H9 (cell line): Measurements from ENCODE around the gene ANKRD22. TPM values are rescaled to one million over a fixed set of nuclear protein-coding genes. Genes with fewer than 3 reads are reported as not detected.

ENCODE experiments used
- DNase-seq: peaks from one replicate; pipeline ENCODE4 v3.0.0-alpha.2; 2017
- H2AFZ ChIP-seq: one replicate; pipeline ENCODE4 v1.6.1; 2013; ENCODE audit warnings: mild to moderate bottlenecking, low read length, control low read depth, moderate library complexity
- H2AK5ac ChIP-seq: 2 replicates; pipeline ENCODE4 v1.6.1; 2013; ENCODE audit warnings: low read length, control low read depth, mixed read lengths; ENCODE audit not compliant: insufficient read length
- H2BK120ac ChIP-seq: one replicate; pipeline ENCODE4 v1.6.1; 2013; ENCODE audit warnings: low read depth, mild to moderate bottlenecking, low read length, control low read depth, inconsistent platforms; ENCODE audit not compliant: poor library complexity, severe bottlenecking
- H2BK12ac ChIP-seq: 2 replicates; pipeline ENCODE4 v1.6.1; 2013; ENCODE audit warnings: low read length, control low read depth, mixed read lengths, low read depth; ENCODE audit not compliant: insufficient read length
- H2BK15ac ChIP-seq: 2 replicates; pipeline ENCODE4 v1.6.1; 2013; ENCODE audit warnings: low read depth, low read length, control low read depth
- H2BK20ac ChIP-seq: one replicate; pipeline ENCODE4 v1.6.1; 2013; ENCODE audit warnings: low read depth, mild to moderate bottlenecking, low read length, control low read depth, inconsistent platforms; ENCODE audit not compliant: poor library complexity, severe bottlenecking
- H2BK5ac ChIP-seq: 2 replicates; pipeline ENCODE4 v1.6.1; 2013; ENCODE audit warnings: low read length, control low read depth, mixed read lengths; ENCODE audit not compliant: insufficient read length
- H3K14ac ChIP-seq: 2 replicates; pipeline ENCODE4 v1.6.1; 2013; ENCODE audit warnings: low read length, control low read depth; ENCODE audit not compliant: insufficient read depth
- H3K18ac ChIP-seq: 2 replicates; pipeline ENCODE4 v1.6.1; 2013; ENCODE audit warnings: low read depth, mild to moderate bottlenecking, mixed read lengths, low read length, control low read depth; ENCODE audit not compliant: insufficient read length
- H3K23ac ChIP-seq: 2 replicates; pipeline ENCODE4 v1.6.1; 2013; ENCODE audit warnings: low read length, control low read depth, mixed read lengths, low read depth; ENCODE audit not compliant: insufficient read length
- H3K23me2 ChIP-seq: 2 replicates; pipeline ENCODE4 v1.6.1; 2013; ENCODE audit warnings: low read depth, mild to moderate bottlenecking, mixed read lengths, low read length, control low read depth; ENCODE audit not compliant: insufficient read length, poor library complexity, severe bottlenecking
- H3K27ac ChIP-seq: 2 replicates; pipeline ENCODE4 v1.5.1; 2013; ENCODE audit warnings: low read length, control low read depth, mixed read lengths, low read depth; ENCODE audit not compliant: insufficient read length
- H3K27me3 ChIP-seq: 2 replicates; pipeline ENCODE4 v1.6.1; 2013; ENCODE audit warnings: low read length, control low read depth, inconsistent platforms; ENCODE audit not compliant: insufficient read depth
- H3K4ac ChIP-seq: 2 replicates; pipeline ENCODE4 v1.6.1; 2013; ENCODE audit warnings: low read depth, mild to moderate bottlenecking, control low read depth, inconsistent platforms, low read length, moderate library complexity
- H3K4me1 ChIP-seq: 2 replicates; pipeline ENCODE4 v1.6.1; 2013; ENCODE audit warnings: low read length, control low read depth, inconsistent platforms; ENCODE audit not compliant: insufficient read depth
- H3K4me2 ChIP-seq: 2 replicates; pipeline ENCODE4 v1.6.1; 2013; ENCODE audit warnings: low read length, control low read depth, mixed read lengths; ENCODE audit not compliant: insufficient read length, insufficient read depth
- H3K56ac ChIP-seq: 2 replicates; pipeline ENCODE4 v1.6.1; 2013; ENCODE audit warnings: low read depth, mild to moderate bottlenecking, mixed read lengths, low read length, control low read depth; ENCODE audit not compliant: insufficient read length
- H3K79me1 ChIP-seq: 2 replicates; pipeline ENCODE4 v1.6.1; 2013; ENCODE audit warnings: low read depth, mild to moderate bottlenecking, moderate library complexity, low read length, control low read depth, inconsistent platforms; ENCODE audit not compliant: insufficient read depth, poor library complexity, severe bottlenecking
- H3K79me2 ChIP-seq: 2 replicates; pipeline ENCODE4 v1.6.1; 2013; ENCODE audit warnings: low read length, control low read depth, inconsistent platforms; ENCODE audit not compliant: insufficient read depth
- H3K9ac ChIP-seq: 2 replicates; pipeline ENCODE4 v1.6.1; 2013; ENCODE audit warnings: low read length, control low read depth, mixed read lengths; ENCODE audit not compliant: insufficient read length; ENCODE audit errors: extremely low read depth
- H3K9me3 ChIP-seq: one replicate; pipeline ENCODE4 v1.6.1; 2013; ENCODE audit warnings: low read depth, low read length, inconsistent platforms; ENCODE audit not compliant: control insufficient read depth
- H3T11ph ChIP-seq: one replicate; pipeline ENCODE4 v1.6.1; 2013; ENCODE audit warnings: mild to moderate bottlenecking, low read length, control low read depth, inconsistent platforms
- H4K20me1 ChIP-seq: one replicate; pipeline ENCODE4 v1.6.1; 2013; ENCODE audit not compliant: control insufficient read depth, insufficient read length, insufficient read depth
- H4K5ac ChIP-seq: 2 replicates; pipeline ENCODE4 v1.6.1; 2013; ENCODE audit warnings: low read depth, mild to moderate bottlenecking, mixed read lengths, low read length, control low read depth; ENCODE audit not compliant: insufficient read length
- H4K8ac ChIP-seq: replicated peaks from 2 replicates; pipeline ENCODE4 v1.6.1; 2013; ENCODE audit warnings: low read length, control low read depth, mixed read lengths, low read depth; ENCODE audit not compliant: insufficient read length
- H4K91ac ChIP-seq: 2 replicates; pipeline ENCODE4 v1.6.1; 2013; ENCODE audit warnings: low read depth, mild to moderate bottlenecking, moderate library complexity, mixed read lengths, low read length, control low read depth; ENCODE audit not compliant: insufficient read length
- H3K27ac Mint-ChIP-seq, 3 experiments: 2 replicates in 2 of 3; 3 replicates in 1 of 3; pipeline ENCODE4 v1.8.0; 2020 to 2021; ENCODE audit warnings: mixed read lengths in 3 of 3, mild to moderate bottlenecking in 1 of 3, moderate library complexity in 1 of 3
- H3K27me3 Mint-ChIP-seq: 2 replicates; pipeline ENCODE4 v1.8.0; 2021; ENCODE audit warnings: low read depth, mild to moderate bottlenecking, moderate library complexity, mixed read lengths
- H3K36me3 Mint-ChIP-seq, 3 experiments: 2 replicates in 2 of 3; 3 replicates in 1 of 3; pipeline ENCODE4 v1.8.0; 2020 to 2021; ENCODE audit warnings: low read depth in 3 of 3, mixed read lengths in 3 of 3; ENCODE audit not compliant: insufficient read depth in 1 of 3
- H3K4me1 Mint-ChIP-seq, 2 experiments: 2 replicates each; pipeline ENCODE4 v1.8.0; 2020; ENCODE audit warnings: mixed read lengths in 2 of 2
- H3K4me3 Mint-ChIP-seq, 2 experiments: 2 replicates in 1 of 2; 3 replicates in 1 of 2; pipeline ENCODE4 v1.8.0; 2020 to 2021; ENCODE audit warnings: mild to moderate bottlenecking in 2 of 2, mixed read lengths in 2 of 2, moderate library complexity in 1 of 2
- H3K9me3 Mint-ChIP-seq, 2 experiments: 2 replicates in 1 of 2; 3 replicates in 1 of 2; pipeline ENCODE4 v1.8.0; 2020; ENCODE audit warnings: mild to moderate bottlenecking in 2 of 2, mixed read lengths in 2 of 2, moderate library complexity in 1 of 2
- WGBS: extraction: QIAGEN DNeasy Blood & Tissue Kit; methylation state at CpG from one replicate; pipeline ENCODE4 v1.1.7; 2013; ENCODE audit warnings: missing lambda C conversion rate, low lambda C conversion rate, mixed read lengths; ENCODE audit not compliant: insufficient read length; ENCODE audit errors: extremely low coverage; 5-methylcytosine and 5-hydroxymethylcytosine counted together
- total RNA-seq: library from RNA; stranded (reverse); gene quantifications from 2 replicates; pipeline ENCODE4 v1.2.1, GENCODE V29; 2021
- TF ChIP-seq, protein P1 (sequence below): fragments of 200-600 bp; sonication (generic); conservative IDR thresholded peaks from 3 replicates; pipeline ENCODE4 v1.8.0; 2021; ENCODE audit warnings: antibody characterized with exemption, mild to moderate bottlenecking

Gene ANKRD22
- total RNA-seq, 1 experiment from 2014 or later: not detected

DNA sequence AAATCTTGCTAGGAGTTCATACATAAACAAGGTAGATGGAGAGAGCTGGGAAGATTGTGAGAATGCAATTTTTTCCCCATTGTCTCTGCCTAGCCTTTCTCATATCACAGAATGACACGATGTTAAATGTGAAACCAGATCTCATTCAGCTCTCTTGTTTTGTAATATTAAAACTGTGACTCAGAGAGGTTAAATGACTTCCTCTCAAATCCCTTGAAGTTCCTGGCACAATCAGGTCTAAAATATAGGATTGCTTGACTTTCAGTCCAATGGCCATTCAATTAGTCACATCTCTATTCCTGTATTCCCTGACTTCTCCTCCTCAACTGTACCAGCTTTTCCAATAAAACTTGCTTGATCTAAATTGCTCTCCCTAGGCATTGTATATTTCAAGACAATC, 3.1 kb downstream of the ANKRD22 start:
- H3K9me3 Mint-ChIP-seq: no peaks in the 10 kb centered on the region
- Histone ChIP-seq H3K79me2 (no peaks in the 10 kb centered on the region), H3K14ac (no peak overlapping the region), H3K9ac (no peak overlapping the region), H3K56ac (no peak overlapping the region), H3K18ac (no peak overlapping the region), H3K9me3 (no peaks in the 10 kb centered on the region), H2BK12ac (no peak overlapping the region), H4K8ac (no peak overlapping the region), H2BK15ac (no peak overlapping the region), H4K5ac (no peak overlapping the region), H4K91ac (no peak overlapping the region), H2AFZ (no peak overlapping the region), H3K27ac (no peak overlapping the region), H3K4me1 (no peaks in the 10 kb centered on the region; the same call in none of the 2 replicates), H3K4ac (no peak overlapping the region), H2BK5ac (no peak overlapping the region), H3K79me1 (no peaks in the 10 kb centered on the region), H2AK5ac (no peak overlapping the region), H2BK120ac (no peak overlapping the region), H4K20me1 (no peaks in the 10 kb centered on the region), H3K23ac (no peak overlapping the region), H2BK20ac (no peak overlapping the region), H3T11ph (no peak overlapping the region), H3K27me3 (no peaks in the 10 kb centered on the region), H3K23me2 (no peaks in the 10 kb centered on the region), H3K4me2 (no peak overlapping the region)
- no peak overlapping the region for H3K4me3 Mint-ChIP-seq
- no peak overlapping the region for H3K27ac Mint-ChIP-seq
- WGBS: no CpG with 5 or more reads among the region's 1 CpG
- TF ChIP-seq, protein P1, sequence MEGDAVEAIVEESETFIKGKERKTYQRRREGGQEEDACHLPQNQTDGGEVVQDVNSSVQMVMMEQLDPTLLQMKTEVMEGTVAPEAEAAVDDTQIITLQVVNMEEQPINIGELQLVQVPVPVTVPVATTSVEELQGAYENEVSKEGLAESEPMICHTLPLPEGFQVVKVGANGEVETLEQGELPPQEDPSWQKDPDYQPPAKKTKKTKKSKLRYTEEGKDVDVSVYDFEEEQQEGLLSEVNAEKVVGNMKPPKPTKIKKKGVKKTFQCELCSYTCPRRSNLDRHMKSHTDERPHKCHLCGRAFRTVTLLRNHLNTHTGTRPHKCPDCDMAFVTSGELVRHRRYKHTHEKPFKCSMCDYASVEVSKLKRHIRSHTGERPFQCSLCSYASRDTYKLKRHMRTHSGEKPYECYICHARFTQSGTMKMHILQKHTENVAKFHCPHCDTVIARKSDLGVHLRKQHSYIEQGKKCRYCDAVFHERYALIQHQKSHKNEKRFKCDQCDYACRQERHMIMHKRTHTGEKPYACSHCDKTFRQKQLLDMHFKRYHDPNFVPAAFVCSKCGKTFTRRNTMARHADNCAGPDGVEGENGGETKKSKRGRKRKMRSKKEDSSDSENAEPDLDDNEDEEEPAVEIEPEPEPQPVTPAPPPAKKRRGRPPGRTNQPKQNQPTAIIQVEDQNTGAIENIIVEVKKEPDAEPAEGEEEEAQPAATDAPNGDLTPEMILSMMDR: no peak
- no peaks in the 10 kb centered on the region; the same call in 1 of the 2 replicates for H3K27me3 Mint-ChIP-seq
- peaks cover 15 to 16% of the 10 kb centered on the region in 2 experiments for H3K4me1 Mint-ChIP-seq
- DNase-seq: no peak
- no peaks in the 10 kb centered on the region for H3K36me3 Mint-ChIP-seq
